Breast epithelium (tissue), 4 donors: ENCODE measurements around the gene LEPROT. TPM values are rescaled to one million over a fixed set of nuclear protein-coding genes. Genes with fewer than 3 reads are reported as not detected.
"Not testable (repeated sequence)": the region's sequence is repeated elsewhere in the genome, so short reads cannot be mapped to it uniquely, and the experiment has no call there.

ENCODE experiments used
- DNase-seq, 2 donors: peaks; one replicate each; pipeline ENCODE4 v3.0.0-alpha.2; 2019; ENCODE audit warnings: low spot score in 2 of 2
- H3K27ac ChIP-seq, 2 donors: fragments of 200-600 bp; sonication (generic) in 1 of 2; one replicate each; pipeline ENCODE4 v1.5.1; 2016 to 2019; ENCODE audit warnings: mild to moderate bottlenecking in 1 of 2
- H3K27me3 ChIP-seq, 2 donors: fragments of 200-600 bp; sonication (generic) in 1 of 2; one replicate each; pipeline versions ENCODE4 v1.5.1 to v1.6.0; 2017 to 2019; ENCODE audit warnings: control low read depth in 1 of 2, mild to moderate bottlenecking in 1 of 2
- H3K36me3 ChIP-seq: fragments of 200-600 bp; one replicate; pipeline ENCODE4 v1.5.1; 2019
- H3K4me1 ChIP-seq, 2 donors: fragments of 200-600 bp; sonication (generic); one replicate each; pipeline ENCODE4 v1.5.1; 2016 to 2019; ENCODE audit warnings: control low read depth in 1 of 2
- H3K4me3 ChIP-seq, 3 donors: fragments of 200-600 bp; sonication (generic); 1 replicate in 2 of 3; 2 replicates in 1 of 3; pipeline ENCODE4 v1.5.1; 2016 to 2019; ENCODE audit warnings: mild to moderate bottlenecking in 3 of 3, moderate library complexity in 2 of 3
- H3K9me3 ChIP-seq, 2 donors: fragments of 200-600 bp; sonication (generic) in 1 of 2; one replicate each; pipeline ENCODE4 v1.5.1; 2016 to 2019; ENCODE audit warnings: control low read depth in 1 of 2
- POLR2A ChIP-seq: fragments of 450-650 bp; IDR thresholded peaks from one replicate; pipeline ENCODE4 v1.6.1; 2016; ENCODE audit warnings: antibody characterized with exemption, mild to moderate bottlenecking, moderate library complexity
- POLR2AphosphoS5 ChIP-seq, 3 donors: sonication (generic); formaldehyde crosslinking; IDR thresholded peaks; one replicate each; pipeline ENCODE4 v1.6.1; 2017; ENCODE audit warnings: antibody characterized with exemption in 3 of 3
- intact Hi-C: fragments of 100-400 bp; cut with DNase I; formaldehyde crosslinking; loops from one replicate; pipeline ENCODE4 v1.15.1; 2023; ENCODE audit warnings: low total_unique reads
- total RNA-seq, 3 donors: library from RNA; depleted of rRNA; stranded (reverse); fragments of >200 nt; gene quantifications; one replicate each; pipeline ENCODE4 v1.1.0, GENCODE V29; 2016
- TF ChIP-seq, protein P1 (sequence below), 3 donors: fragments of 450-650 bp; IDR thresholded peaks; one replicate each; pipeline ENCODE4 v1.5.1; 2016 to 2017; ENCODE audit warnings: antibody characterized with exemption in 3 of 3, mild to moderate bottlenecking in 3 of 3, moderate library complexity in 3 of 3

LEPROT gene
- total RNA-seq, 3 donors from 2014 or later = 71.1 to 103 (median 75.5) TPM

DNA sequence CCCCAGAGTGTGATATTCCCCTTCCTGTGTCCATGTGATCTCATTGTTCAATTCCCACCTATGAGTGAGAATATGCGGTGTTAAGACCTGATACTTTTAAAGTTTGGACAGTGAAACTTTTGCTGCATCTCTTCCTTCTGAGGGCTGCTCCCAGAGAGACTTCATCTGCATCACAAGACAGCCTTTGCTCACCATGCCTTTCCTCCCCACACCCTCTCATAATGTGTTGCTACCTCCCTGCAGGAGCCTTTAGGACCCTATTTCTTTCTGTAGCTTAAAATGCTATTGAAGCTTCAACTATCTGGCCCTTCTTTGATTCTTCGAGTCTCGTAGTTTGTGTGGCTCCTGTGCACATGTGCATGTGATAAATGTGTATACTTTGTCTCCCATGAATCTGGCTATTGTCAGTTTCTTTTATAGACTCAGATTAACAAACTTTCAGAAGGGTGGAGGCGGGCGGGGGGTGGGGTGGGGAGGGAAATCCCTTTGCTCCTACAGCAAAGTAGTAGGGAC, 23.7 kb downstream of the LEPROT start:
- no peaks in the 10 kb centered on the region for H3K27me3 ChIP-seq
- H3K9me3 ChIP-seq = no peaks in the 10 kb centered on the region
- no peak for DNase-seq
- no peaks in the 10 kb centered on the region for H3K36me3 ChIP-seq
- TF ChIP-seq POLR2AphosphoS5 (IDR thresholded peaks at IDR 0.05) (no peak), POLR2A (no peak)
- TF ChIP-seq, protein P1, sequence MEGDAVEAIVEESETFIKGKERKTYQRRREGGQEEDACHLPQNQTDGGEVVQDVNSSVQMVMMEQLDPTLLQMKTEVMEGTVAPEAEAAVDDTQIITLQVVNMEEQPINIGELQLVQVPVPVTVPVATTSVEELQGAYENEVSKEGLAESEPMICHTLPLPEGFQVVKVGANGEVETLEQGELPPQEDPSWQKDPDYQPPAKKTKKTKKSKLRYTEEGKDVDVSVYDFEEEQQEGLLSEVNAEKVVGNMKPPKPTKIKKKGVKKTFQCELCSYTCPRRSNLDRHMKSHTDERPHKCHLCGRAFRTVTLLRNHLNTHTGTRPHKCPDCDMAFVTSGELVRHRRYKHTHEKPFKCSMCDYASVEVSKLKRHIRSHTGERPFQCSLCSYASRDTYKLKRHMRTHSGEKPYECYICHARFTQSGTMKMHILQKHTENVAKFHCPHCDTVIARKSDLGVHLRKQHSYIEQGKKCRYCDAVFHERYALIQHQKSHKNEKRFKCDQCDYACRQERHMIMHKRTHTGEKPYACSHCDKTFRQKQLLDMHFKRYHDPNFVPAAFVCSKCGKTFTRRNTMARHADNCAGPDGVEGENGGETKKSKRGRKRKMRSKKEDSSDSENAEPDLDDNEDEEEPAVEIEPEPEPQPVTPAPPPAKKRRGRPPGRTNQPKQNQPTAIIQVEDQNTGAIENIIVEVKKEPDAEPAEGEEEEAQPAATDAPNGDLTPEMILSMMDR (IDR thresholded peaks at IDR 0.05) = no peak
- H3K4me3 ChIP-seq = no peak overlapping the region
- H3K4me1 ChIP-seq = no peaks in the 10 kb centered on the region
- H3K27ac ChIP-seq = no peak overlapping the region
- intact Hi-C loops = no loop called here

DNA sequence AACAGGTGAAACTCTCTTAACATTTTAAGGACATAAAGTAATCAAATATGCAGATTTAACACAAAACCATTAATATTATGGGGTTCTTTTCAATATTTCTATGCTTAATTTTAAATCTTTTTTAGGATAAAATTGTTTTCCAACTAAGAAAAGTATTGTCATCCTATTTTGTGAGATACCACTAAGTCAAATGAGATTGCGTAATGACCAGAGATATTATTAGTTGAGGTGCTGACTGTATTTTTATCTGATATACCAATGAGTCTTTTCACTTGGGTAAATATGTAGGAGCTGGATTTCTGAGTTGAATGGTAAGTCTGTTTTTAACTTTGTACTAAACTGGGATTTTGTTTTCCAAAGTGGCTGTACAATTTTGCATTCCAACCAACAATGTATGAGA, 25.4 kb downstream of the LEPROT start:
- Histone ChIP-seq H3K4me3 (no peak overlapping the region), H3K27me3 (no peaks in the 10 kb centered on the region), H3K9me3 (no peaks in the 10 kb centered on the region), H3K36me3 (no peaks in the 10 kb centered on the region), H3K27ac (no peak overlapping the region), H3K4me1 (no peaks in the 10 kb centered on the region)
- intact Hi-C loops = no loop called here
- DNase-seq = no peak
- no peak for TF ChIP-seq POLR2AphosphoS5 (IDR thresholded peaks at IDR 0.05)
- no peak for TF ChIP-seq POLR2A

- intact Hi-C loops = no loop called here
- no peaks in the 10 kb centered on the region for H3K4me1 ChIP-seq
- no peak for TF ChIP-seq POLR2A
- no peak for TF ChIP-seq POLR2AphosphoS5 (IDR thresholded peaks at IDR 0.05)
- TF ChIP-seq, protein P1 (IDR thresholded peaks at IDR 0.05) = no peak
- no peak overlapping the region for H3K27ac ChIP-seq
- H3K9me3 ChIP-seq = no peaks in the 10 kb centered on the region
- H3K4me3 ChIP-seq = no peak overlapping the region
- no peak for DNase-seq
- H3K36me3 ChIP-seq = no peaks in the 10 kb centered on the region
- no peaks in the 10 kb centered on the region for H3K27me3 ChIP-seq
Measured at GRCh38 chr1:65449214-65449823, 28.9 kb downstream of the LEPROT start.

- DNase-seq, H3K9me3 ChIP-seq, H3K27ac ChIP-seq, H3K4me1 ChIP-seq, H3K36me3 ChIP-seq, intact Hi-C loops, H3K4me3 ChIP-seq, H3K27me3 ChIP-seq: not testable (repeated sequence)
Measured at GRCh38 chr1:65455678-65456077, 35.2 kb downstream of the LEPROT start.

GRCh38 chr1:65456481-65456880, 36.0 kb downstream of the LEPROT start:
- Histone ChIP-seq H3K27me3 (no peaks in the 10 kb centered on the region), H3K4me1 (no peaks in the 10 kb centered on the region), H3K9me3 (no peaks in the 10 kb centered on the region), H3K4me3 (no peak overlapping the region), H3K27ac (no peak overlapping the region), H3K36me3 (no peaks in the 10 kb centered on the region)
- no peak for DNase-seq
- intact Hi-C loops = no loop called here
- TF ChIP-seq POLR2AphosphoS5 (IDR thresholded peaks at IDR 0.05) (no peak), POLR2A (no peak)
- TF ChIP-seq, protein P1 (IDR thresholded peaks at IDR 0.05) = no peak

GRCh38 chr1:65457868-65458267, 37.4 kb downstream of the LEPROT start:
- intact Hi-C loops = no loop called here
- H3K9me3 ChIP-seq = no peaks in the 10 kb centered on the region
- no peak for DNase-seq
- no peaks in the 10 kb centered on the region for H3K4me1 ChIP-seq
- no peak overlapping the region for H3K27ac ChIP-seq
- no peak for TF ChIP-seq POLR2A
- TF ChIP-seq, protein P1 (IDR thresholded peaks at IDR 0.05) = no peak
- TF ChIP-seq POLR2AphosphoS5 (IDR thresholded peaks at IDR 0.05) = no peak
- no peak overlapping the region for H3K4me3 ChIP-seq
- H3K36me3 ChIP-seq = no peaks in the 10 kb centered on the region
- H3K27me3 ChIP-seq = no peaks in the 10 kb centered on the region
